ENCODE results near the gene BIK. TPM values are rescaled to one million over a fixed set of nuclear protein-coding genes. Genes with fewer than 3 reads are reported as not detected.

Gene BIK
- total RNA-seq, 4 donors from 2014 or later = 7.4 to 16.5 (median 15.6) TPM; not detected in 1

DNA sequence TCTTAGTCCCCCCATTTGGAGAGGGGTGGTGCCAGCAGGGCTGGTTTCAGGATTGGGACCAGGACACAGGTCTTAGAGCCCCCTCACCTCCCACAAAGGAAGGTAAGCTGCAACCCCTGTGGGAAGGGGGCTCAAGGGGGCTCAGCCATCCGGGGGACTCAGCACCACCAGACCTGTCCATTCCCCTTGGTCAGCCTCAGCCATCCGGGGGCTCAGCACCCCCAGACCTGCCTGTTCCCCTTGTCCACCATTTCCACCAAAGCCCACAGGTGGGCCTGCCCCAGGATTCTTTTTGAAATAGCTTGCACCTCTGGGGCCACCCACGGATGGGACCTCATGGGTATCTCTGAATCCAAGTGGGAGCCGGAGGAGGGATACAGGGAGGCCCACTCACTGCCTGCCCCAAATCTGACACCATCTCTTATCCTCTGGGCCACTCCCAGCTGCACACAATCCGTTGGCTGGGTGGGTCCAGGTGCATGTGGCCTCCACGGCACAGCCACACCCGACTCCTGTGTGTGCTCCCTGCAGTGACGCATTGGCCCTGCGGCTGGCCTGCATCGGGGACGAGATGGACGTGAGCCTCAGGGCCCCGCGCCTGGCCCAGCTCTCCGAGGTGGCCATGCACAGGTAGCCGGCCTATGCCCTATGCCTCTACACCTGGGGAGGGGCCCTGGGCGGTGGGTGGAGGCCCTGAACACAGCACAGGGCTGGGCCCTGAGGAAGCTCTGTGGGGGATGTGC, 16.8 kb downstream of the BIK start:
- peaks cover 0 to 15% (median 0%) of the 10 kb centered on the region in 3 donors for H3K36me3 ChIP-seq
- TF ChIP-seq, protein P1, sequence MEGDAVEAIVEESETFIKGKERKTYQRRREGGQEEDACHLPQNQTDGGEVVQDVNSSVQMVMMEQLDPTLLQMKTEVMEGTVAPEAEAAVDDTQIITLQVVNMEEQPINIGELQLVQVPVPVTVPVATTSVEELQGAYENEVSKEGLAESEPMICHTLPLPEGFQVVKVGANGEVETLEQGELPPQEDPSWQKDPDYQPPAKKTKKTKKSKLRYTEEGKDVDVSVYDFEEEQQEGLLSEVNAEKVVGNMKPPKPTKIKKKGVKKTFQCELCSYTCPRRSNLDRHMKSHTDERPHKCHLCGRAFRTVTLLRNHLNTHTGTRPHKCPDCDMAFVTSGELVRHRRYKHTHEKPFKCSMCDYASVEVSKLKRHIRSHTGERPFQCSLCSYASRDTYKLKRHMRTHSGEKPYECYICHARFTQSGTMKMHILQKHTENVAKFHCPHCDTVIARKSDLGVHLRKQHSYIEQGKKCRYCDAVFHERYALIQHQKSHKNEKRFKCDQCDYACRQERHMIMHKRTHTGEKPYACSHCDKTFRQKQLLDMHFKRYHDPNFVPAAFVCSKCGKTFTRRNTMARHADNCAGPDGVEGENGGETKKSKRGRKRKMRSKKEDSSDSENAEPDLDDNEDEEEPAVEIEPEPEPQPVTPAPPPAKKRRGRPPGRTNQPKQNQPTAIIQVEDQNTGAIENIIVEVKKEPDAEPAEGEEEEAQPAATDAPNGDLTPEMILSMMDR (IDR thresholded peaks at IDR 0.05) = no peak
- TF ChIP-seq POLR2A (IDR thresholded peaks at IDR 0.05) = peak; percentile 50
- H3K27ac ChIP-seq = peak overlapping the region in 3 of 4 donors; percentile 50 to 71 (median 52)
- H3K4me1 ChIP-seq = peaks cover 9 to 46% (median 14%) of the 10 kb centered on the region in 4 donors
- peak overlapping the region in 2 of 4 donors; percentile 19 to 27 for H3K4me3 ChIP-seq
- H3K27me3 ChIP-seq = no peaks in the 10 kb centered on the region
- peak in 2 of 3 donors; percentile 84 to 85 for DNase-seq
- no peaks in the 10 kb centered on the region for H3K9me3 ChIP-seq

DNA sequence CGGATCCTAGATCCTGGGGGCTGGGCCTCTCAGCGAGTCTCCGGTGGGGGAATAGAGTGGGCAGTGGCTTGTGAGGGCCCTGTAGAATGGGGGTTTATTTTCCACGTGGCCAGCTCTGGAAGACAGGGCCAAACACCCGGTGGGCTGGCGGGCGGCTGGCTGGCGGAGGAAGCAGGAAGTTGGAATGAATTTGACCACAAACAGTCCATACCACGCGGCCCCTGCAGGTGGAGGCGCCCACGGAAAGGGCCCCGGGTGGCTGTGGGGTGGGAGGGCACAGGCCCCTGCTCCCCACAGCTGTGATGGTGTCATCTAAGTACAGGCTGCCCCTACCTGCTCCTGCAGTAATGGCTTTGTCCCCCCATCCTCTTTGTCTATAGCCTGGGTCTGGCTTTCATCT, 17.6 kb downstream of the BIK start:
- TF ChIP-seq, protein P1 (IDR thresholded peaks at IDR 0.05) = no peak
- TF ChIP-seq POLR2A (IDR thresholded peaks at IDR 0.05) = no peak
- Histone ChIP-seq H3K36me3 (peaks cover 0 to 21% (median 0%) of the 10 kb centered on the region in 3 donors), H3K4me1 (peaks cover 9 to 39% (median 14%) of the 10 kb centered on the region in 4 donors), H3K9me3 (no peaks in the 10 kb centered on the region), H3K4me3 (peak overlapping the region in 2 of 4 donors; percentile 19 to 27), H3K27ac (peak overlapping the region in 3 of 4 donors; percentile 50 to 71 (median 52)), H3K27me3 (no peaks in the 10 kb centered on the region)
- DNase-seq = no peak

DNA sequence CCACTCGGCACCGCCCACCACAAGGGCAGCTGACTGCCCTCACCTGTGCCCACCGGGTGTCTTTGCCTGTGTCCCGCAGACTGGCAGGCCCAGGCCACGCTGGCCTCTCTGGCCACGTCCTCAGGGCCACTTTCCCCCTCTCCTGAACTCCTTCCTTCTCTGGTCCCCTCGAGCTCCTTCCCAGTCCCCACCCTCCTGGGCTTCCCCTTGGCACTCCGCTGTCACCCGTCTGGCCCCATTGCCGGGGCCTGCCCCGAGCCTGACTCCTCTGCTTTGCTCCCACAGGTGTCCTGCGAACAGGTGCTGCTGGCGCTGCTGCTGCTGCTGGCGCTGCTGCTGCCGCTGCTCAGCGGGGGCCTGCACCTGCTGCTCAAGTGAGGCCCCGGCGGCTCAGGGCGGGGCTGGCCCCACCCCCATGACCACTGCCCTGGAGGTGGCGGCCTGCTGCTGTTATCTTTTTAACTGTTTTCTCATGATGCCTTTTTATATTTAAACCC, 18.4 kb downstream of the BIK start:
- DNase-seq = peak; percentile 29 to 75 (median 72)
- H3K9me3 ChIP-seq = no peaks in the 10 kb centered on the region
- TF ChIP-seq POLR2A (IDR thresholded peaks at IDR 0.05) = peak in 1 of 2 donors; percentile 26
- TF ChIP-seq, protein P1 (IDR thresholded peaks at IDR 0.05) = no peak
- H3K4me3 ChIP-seq = no peak overlapping the region
- no peaks in the 10 kb centered on the region for H3K27me3 ChIP-seq
- peaks cover 0 to 28% (median 0%) of the 10 kb centered on the region in 3 donors for H3K36me3 ChIP-seq
- H3K27ac ChIP-seq = peak overlapping the region in 3 of 4 donors; percentile 15 to 52 (median 50)
- H3K4me1 ChIP-seq = peaks cover 9 to 39% (median 14%) of the 10 kb centered on the region in 4 donors

DNA sequence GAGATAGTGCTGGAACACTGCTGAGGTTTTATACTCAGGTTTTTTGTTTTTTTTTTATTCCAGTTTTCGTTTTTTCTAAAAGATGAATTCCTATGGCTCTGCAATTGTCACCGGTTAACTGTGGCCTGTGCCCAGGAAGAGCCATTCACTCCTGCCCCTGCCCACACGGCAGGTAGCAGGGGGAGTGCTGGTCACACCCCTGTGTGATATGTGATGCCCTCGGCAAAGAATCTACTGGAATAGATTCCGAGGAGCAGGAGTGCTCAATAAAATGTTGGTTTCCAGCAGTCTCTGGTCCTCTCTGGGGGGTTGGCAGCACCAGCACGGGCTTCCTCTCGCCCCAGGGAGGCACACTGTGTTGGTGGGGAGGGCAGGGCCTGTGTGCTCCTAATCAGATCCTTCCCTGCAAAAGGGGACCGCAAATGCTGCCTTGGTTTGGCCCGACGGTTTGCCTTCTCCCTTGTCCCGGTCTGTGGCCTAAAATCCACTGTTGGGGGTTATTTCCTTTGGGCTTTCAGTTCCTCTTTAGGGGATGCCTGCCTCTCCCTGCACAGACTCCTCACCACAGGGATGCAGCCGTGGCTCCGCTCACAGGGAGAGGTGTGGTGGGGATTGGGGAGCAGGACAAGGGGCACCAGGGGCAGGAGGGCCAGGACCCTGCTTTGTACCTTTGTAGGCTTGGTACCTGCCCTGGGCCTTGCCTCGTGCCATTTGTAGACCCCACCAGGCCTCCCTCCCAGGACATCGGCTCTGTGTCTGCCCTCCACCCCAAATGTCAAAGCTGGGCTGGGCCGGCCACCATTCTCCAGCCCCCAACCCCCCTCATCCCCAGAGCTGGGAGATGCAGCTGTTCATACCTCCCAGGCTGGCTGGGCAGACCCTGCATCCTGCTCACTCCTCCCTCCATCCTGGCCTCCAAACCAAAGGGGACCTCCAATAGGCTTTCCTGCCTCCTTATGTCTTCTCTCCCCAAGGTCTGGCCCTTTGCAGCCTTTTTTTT, 19.2 kb downstream of the BIK start:
- no peaks in the 10 kb centered on the region for H3K27me3 ChIP-seq
- no peak overlapping the region for H3K4me3 ChIP-seq
- no peaks in the 10 kb centered on the region for H3K9me3 ChIP-seq
- H3K36me3 ChIP-seq = peaks cover 0 to 35% (median 0%) of the 10 kb centered on the region in 3 donors
- DNase-seq = no peak
- TF ChIP-seq, protein P1 (IDR thresholded peaks at IDR 0.05) = no peak
- TF ChIP-seq POLR2A (IDR thresholded peaks at IDR 0.05) = no peak
- no peak overlapping the region for H3K27ac ChIP-seq
- peaks cover 9 to 39% (median 14%) of the 10 kb centered on the region in 4 donors for H3K4me1 ChIP-seq
